Melanocyte of skin (primary cell): ENCODE data around the gene ACSBG1. TPM values are rescaled to one million over a fixed set of nuclear protein-coding genes. Genes with fewer than 3 reads are reported as not detected.

ENCODE experiments used
- total RNA-seq, 2 donors: library from RNA; depleted of rRNA; stranded (reverse); fragments of >200 nt; gene quantifications; 2 replicates each; pipeline ENCODE4 v1.2.3, GENCODE V29; 2012

Gene ACSBG1
- total RNA-seq: under 1 TPM; 0.33 to 0.34 TPM

GRCh38 chr15:78234515-78235040 is at the start of gene ACSBG1:
ACSBG1 (minus strand) TSS chr15:78234565; CDS start chr15:78234501, 64 bp downstream.

GRCh38 chr15:78264304-78265136 is 30.2 kb upstream of the ACSBG1 start, which contains the start of gene DNAJA4:
DNAJA4 (plus strand) TSS chr15:78264562; CDS start chr15:78264764, 202 bp downstream.

GRCh38 chr15:78149068-78149804 is 85.1 kb downstream of the ACSBG1 start, which contains the start of gene IDH3A:
IDH3A (plus strand) TSS chr15:78149362; CDS start chr15:78149404, 42 bp downstream.

GRCh38 chr15:78131295-78132061 is 102.9 kb downstream of the ACSBG1 start, which contains the start of gene CIB2:
CIB2 (minus strand) TSS chr15:78131445; CDS start chr15:78131215, 230 bp downstream.

Other genes with a start within 250 kb of the ACSBG1 start
- gene TBC1D2B, start 156.9 kb downstream of the ACSBG1 start, total RNA-seq: 10 to 100 TPM; 22.3 to 33.4 TPM
- gene SH2D7, start 142.0 kb downstream of the ACSBG1 start, total RNA-seq: not detected
- gene CIB2, start 103.1 kb downstream of the ACSBG1 start, total RNA-seq: 10 to 100 TPM; 10.3 to 12.0 TPM
- 10 to 100 TPM; 38.9 to 65.6 TPM for gene IDH3A, start 85.2 kb downstream of the ACSBG1 start, total RNA-seq
- 10 to 100 TPM; 37.2 to 50.3 TPM for gene DNAJA4, start 30.0 kb upstream of the ACSBG1 start, total RNA-seq
- 100 to 1,000 TPM; 110 to 140 TPM for gene SKIC8, start 65.0 kb upstream of the ACSBG1 start, total RNA-seq
- not detected for gene CRABP1, start 105.8 kb upstream of the ACSBG1 start, total RNA-seq
- 10 to 100 TPM; 25.1 to 31.3 TPM for gene IREB2, start 203.7 kb upstream of the ACSBG1 start, total RNA-seq